GM08714 (cell line): ENCODE data around the gene KCNK4.
"Not testable (repeated sequence)": the region's sequence is repeated elsewhere in the genome, so short reads cannot be mapped to it uniquely, and the experiment has no call there.

Experiments
- H3K4me3 ChIP-seq: fragments of 200-500 bp; sonication (Bioruptor generic); 2 replicates; pipeline ENCODE4 v1.5.1; 2014; ENCODE audit warnings: mild to moderate bottlenecking, low read length, inconsistent platforms
- ZNF274 ChIP-seq: IDR thresholded peaks from 2 replicates; pipeline ENCODE4 v1.6.1; 2012; ENCODE audit warnings: mild to moderate bottlenecking, low read depth, low read length

KCNK4 gene

GRCh38 chr11:64314146-64314804 lies 23.2 kb downstream of the KCNK4 start:
- TF ChIP-seq ZNF274, result no peak
- no peak overlapping the region for H3K4me3 ChIP-seq

GRCh38 chr11:64314805-64315561 lies 23.9 kb downstream of the KCNK4 start:
- no peak overlapping the region for H3K4me3 ChIP-seq
- no peak for TF ChIP-seq ZNF274

- peak overlapping the region; percentile 79; the same call in 1 of the 2 replicates for H3K4me3 ChIP-seq
Observed at GRCh38 chr11:64315667-64316526, 24.8 kb downstream of the KCNK4 start.

DNA sequence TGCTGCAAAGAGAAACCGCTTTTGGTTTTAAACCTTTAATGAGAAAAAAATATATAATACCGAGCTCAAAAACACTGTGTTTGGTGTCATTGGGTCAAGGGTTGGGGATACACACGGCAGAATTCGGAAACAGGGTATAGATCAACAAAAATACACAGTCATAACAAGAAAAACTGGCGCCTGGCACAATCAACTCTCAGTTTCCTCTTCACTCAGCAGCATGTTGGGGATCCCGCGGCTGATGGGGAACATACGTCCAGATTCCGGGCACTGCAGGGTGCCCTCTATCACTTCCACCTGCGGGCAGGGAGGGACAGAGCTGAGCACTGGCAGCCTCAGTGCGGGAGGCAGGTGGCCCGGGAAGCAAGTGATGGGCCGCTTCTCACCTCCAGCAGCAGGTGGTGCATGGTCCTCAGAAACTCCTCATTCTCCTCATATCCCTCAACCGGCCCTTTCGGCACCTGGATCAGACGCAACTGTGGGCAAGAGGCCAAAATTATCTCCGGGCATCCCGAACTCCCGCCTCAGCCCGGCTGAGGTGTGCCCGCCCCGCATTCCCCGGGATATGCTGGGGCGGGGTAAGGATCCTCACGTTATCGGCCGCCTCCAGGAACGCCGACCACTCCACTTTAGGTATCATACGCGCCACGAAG lies 25.7 kb downstream of the KCNK4 start:
- H3K4me3 ChIP-seq, result peak overlapping the region; percentile 79
- TF ChIP-seq ZNF274, result no peak

DNA sequence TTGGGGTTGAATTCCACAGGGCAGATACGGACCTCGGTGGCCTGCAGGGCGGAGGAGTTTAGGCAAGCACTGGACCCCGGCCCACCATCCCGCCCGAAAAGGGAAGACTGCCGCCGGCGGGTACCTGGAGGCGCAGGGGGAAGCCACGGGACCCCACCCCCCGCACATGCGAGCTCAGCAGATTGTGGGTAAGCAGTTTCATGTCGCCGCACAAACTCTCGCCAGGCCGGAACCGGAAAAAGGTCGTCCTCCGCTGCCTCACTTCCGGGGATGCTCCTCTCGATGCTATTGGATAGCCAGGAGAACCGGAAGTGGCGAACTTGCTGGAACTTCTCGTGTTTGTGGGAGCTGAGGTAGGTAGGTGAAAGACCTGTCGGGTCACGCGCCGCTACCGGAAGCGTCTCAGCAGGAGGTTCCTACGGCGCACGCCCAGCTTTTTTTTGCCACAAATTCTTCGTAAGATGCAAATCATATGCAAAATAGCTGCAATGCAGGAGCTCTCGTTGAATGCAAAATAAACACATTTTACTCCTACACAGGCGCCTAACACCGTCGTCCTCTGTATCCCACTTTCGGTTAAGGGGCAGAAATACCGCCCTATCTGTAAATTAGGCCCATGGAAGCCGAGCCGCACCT lies 26.3 kb downstream of the KCNK4 start, which contains the start of gene TRMT112:
Gene TRMT112 (minus strand): TSS at position 235 of the 636 bp plus-strand sequence. CDS start 33 bp downstream, at position 202.
- peak within 1 kb of the TSS; percentile 84 for H3K4me3 ChIP-seq
- no peak for TF ChIP-seq ZNF274

DNA sequence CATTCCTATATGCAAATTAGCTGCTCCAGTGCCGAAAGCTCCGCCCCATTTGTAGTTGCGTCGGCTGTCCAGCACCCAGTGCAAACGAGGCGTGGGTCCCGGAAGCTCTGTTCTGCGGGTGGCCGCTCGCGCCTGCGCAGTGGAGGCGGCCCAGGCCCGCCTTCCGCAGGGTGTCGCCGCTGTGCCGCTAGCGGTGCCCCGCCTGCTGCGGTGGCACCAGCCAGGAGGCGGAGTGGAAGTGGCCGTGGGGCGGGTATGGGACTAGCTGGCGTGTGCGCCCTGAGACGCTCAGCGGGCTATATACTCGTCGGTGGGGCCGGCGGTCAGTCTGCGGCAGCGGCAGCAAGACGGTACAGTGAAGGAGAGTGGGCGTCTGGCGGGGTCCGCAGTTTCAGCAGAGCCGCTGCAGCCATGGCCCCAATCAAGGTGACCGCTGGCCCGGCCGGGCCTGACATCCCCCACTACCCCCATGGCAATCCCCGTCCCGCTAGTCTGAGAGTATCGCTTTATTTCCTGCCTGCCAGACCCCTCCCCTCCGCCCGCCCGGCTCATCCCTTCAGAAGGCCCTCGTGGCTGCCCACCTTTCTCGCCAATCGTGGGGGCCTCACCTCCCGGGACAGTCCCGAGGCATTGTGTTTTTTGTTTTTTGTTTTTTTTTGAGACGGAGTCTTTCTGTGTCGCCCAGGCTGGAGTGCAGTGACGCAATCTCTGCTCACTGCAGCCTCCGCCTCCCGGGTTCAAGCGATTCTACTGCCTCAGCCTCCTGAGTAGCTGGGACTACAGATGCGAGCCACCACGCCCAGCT lies 27.1 kb downstream of the KCNK4 start, which contains the start of gene PRDX5:
Gene PRDX5 (plus strand): TSS at position 161 of the 805 bp plus-strand sequence. CDS start 95 bp downstream, at position 256.
- H3K4me3 ChIP-seq, result peak within 1 kb of the TSS; percentile 84
- no peak for TF ChIP-seq ZNF274

DNA sequence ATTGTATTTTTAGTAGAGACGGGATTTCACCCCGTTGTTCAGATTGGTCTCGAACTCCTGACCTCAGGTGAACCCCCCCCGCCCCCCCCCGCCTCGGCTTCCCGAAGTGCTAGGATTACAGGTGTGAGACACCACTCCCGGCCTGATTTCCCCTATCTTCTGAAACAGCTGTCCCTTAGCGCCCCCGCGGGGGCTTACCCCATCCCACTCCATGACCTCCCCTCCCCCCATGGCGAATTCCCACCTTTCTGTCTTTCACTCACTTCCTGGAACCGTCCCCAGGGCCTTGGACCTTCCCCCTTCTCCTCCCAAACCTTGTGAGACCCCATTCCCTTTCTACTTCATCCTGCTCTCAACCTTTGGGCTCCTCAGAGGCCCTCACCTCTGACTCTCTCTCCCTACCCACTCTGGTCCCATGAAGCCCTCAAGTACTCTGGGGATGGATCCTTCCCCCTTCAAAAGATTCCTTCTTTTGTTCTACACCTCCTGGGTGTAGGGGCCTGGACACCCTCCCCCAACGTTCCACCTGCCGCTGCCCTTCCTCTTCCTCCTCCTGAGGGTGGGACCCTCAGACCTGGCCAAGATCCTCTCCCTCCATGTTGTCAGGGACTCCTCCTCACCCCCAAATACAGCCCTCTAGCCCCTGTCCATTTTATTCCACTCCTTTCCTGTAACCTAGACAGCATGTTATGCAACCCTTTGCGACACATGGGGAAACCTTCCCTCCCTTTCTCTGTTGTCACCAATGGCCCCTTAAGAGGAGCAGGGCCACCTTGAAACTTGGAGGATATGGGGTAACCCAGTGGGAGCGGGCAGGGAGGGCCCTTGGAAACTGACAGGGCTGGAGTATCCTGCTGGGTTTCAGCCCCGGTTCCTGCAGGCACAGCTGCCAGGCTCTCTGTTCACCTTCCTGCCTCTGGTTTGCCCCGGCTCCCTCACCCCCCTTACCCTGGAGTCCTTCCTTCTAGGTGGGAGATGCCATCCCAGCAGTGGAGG lies 28.0 kb downstream of the KCNK4 start:
- no peak for TF ChIP-seq ZNF274
- peak overlapping the region; percentile 84 for H3K4me3 ChIP-seq

DNA sequence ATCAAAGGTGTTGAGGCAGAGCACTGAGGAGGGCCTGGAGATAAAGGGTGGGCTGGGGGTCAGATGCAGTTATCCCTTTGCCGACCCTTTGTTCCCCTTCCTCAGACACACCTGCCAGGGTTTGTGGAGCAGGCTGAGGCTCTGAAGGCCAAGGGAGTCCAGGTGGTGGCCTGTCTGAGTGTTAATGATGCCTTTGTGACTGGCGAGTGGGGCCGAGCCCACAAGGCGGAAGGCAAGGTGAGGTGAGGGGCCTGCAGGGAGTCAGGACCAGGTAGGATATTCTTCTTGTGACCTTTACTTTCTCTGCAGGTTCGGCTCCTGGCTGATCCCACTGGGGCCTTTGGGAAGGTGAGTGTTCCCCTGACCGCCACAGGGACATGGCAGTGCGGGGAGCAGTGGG lies 29.5 kb downstream of the KCNK4 start:
- TF ChIP-seq ZNF274, result no peak
- H3K4me3 ChIP-seq, result no peak overlapping the region

DNA sequence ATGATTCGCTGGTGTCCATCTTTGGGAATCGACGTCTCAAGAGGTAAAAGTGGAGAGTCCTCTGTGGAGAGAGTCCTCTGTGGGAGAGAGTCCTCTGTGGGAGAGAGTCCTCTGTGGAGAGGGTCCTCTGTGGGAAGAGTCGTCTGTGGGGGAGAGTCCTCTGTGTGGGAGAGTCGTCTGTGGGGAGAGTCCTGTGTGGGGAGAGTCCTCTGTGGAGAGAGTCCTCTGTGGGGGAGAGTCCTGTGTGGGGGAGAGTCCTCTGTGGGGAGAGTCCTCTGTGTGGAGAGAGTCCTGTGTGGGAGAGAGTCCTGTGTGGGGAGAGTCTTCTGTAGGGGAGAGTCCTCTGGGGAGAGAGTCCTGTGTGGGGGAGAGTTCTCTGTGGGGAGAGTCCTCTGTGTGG lies 29.9 kb downstream of the KCNK4 start:
- no peak for TF ChIP-seq ZNF274
- no peak overlapping the region for H3K4me3 ChIP-seq

DNA sequence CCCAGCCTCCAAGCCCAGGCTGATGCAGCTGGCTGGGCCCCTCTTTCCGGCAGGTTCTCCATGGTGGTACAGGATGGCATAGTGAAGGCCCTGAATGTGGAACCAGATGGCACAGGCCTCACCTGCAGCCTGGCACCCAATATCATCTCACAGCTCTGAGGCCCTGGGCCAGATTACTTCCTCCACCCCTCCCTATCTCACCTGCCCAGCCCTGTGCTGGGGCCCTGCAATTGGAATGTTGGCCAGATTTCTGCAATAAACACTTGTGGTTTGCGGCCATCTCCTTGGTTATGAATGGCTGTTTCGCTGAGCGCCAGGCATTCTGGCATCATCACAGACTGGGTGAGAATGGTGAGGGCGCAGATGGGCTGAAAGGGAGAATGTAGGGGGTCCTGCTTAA lies 30.4 kb downstream of the KCNK4 start:
- TF ChIP-seq ZNF274, result no peak

DNA sequence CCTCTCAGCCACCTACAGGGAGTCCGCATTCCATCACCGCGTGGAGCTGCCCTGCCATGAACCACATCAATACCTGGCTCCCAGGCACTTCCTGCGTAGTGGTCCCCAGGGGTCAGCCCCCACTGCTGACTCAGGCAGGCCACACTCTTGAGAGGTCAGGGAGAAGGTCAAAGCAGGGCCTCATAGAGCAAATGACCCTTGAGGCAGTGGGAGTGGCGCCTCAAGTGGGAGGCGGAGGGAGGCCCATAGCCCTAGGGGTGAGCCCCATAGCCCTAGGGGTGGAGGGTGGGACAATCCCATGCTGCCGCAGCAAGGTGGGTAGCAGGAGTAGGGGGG lies 31.8 kb downstream of the KCNK4 start:
- no peak overlapping the region for H3K4me3 ChIP-seq
- TF ChIP-seq ZNF274, result no peak

More for the DNA sequence above, 30.4 kb downstream of the KCNK4 start:
- H3K4me3 ChIP-seq, result no peak overlapping the region

GRCh38 chr11:64323373-64323772 lies 32.3 kb downstream of the KCNK4 start:
- no peak for TF ChIP-seq ZNF274
- no peak overlapping the region for H3K4me3 ChIP-seq

DNA sequence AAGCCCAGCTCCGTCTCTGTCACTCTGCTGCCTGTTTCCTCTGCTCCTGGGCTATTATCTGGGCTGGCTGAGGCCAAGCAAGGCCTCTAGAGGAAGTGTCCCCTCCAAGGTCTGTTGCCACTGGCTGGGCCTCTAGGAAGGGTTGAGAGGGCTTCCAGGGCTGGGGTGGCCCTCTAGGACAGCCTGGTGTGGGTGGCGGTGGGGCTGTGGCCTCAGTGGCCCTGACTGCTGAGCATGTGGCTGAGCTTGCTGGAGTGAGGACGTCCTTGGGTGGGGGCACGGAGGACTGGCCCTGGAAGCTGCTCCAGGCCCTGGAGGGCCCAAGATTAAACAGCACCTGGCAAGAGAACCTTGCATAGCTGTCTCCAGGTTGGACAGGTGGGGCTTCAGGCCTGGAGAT lies 32.9 kb downstream of the KCNK4 start:
- not testable (repeated sequence) for H3K4me3 ChIP-seq
